Neural cell (in vitro differentiated cells): ENCODE data around the gene LSM3. TPM values are rescaled to one million over a fixed set of nuclear protein-coding genes. Genes with fewer than 3 reads are reported as not detected.

ENCODE experiments used
- H2AFZ ChIP-seq: fragments of 200-600, 300-800 bp; sonication (generic), shearing (Covaris generic); 2 replicates; pipeline ENCODE4 v1.6.0; 2014; ENCODE audit warnings: low read depth, mild to moderate bottlenecking, antibody characterized with exemption, low read length, moderate library complexity
- H3F3A ChIP-seq: fragments of 200-600 bp; shearing (Covaris generic); 2 replicates; pipeline ENCODE4 v1.6.1; 2016; ENCODE audit warnings: mild to moderate bottlenecking, moderate library complexity, mixed read lengths, antibody characterized with exemption, low read length; ENCODE audit not compliant: insufficient read depth, poor library complexity, severe bottlenecking
- H3K27ac ChIP-seq: fragments of 200-600, 300-800 bp; sonication (generic), shearing (Covaris generic); 2 replicates; pipeline ENCODE4 v1.5.1; 2014; ENCODE audit warnings: mild to moderate bottlenecking, low read length, moderate library complexity
- H3K27me3 ChIP-seq: fragments of 300-800, 200-600 bp; sonication (generic), shearing (Covaris generic); 2 replicates; pipeline ENCODE4 v1.6.0; 2014; ENCODE audit warnings: mild to moderate bottlenecking, low read depth, low read length, moderate library complexity; ENCODE audit not compliant: insufficient read depth
- H3K36me3 ChIP-seq: fragments of 300-800, 200-600 bp; sonication (generic), shearing (Covaris generic); 2 replicates; pipeline ENCODE4 v1.5.1; 2014; ENCODE audit warnings: mild to moderate bottlenecking, antibody characterized with exemption, low read length, moderate library complexity; ENCODE audit not compliant: insufficient read depth
- H3K4me2 ChIP-seq: fragments of 300-800, 200-600 bp; sonication (generic), shearing (Covaris generic); 2 replicates; pipeline ENCODE4 v1.6.0; 2014; ENCODE audit warnings: mild to moderate bottlenecking, low read length
- H3K4me3 ChIP-seq: fragments of 300-800, 200-600 bp; sonication (generic), shearing (Covaris generic); 2 replicates; pipeline ENCODE4 v1.5.1; 2014; ENCODE audit warnings: mild to moderate bottlenecking, low read length, moderate library complexity
- H3K79me2 ChIP-seq: fragments of 200-600 bp; shearing (Covaris generic); replicated peaks from 2 replicates; pipeline ENCODE4 v1.6.0; 2014; ENCODE audit warnings: mild to moderate bottlenecking, low read length, moderate library complexity; ENCODE audit not compliant: insufficient read depth
- H3K9ac ChIP-seq: fragments of 300-800, 200-600 bp; sonication (generic), shearing (Covaris generic); 2 replicates; pipeline ENCODE4 v1.6.1; 2016; ENCODE audit warnings: mild to moderate bottlenecking, low read length, mixed read lengths
- H3K9me2 ChIP-seq: fragments of 200-600 bp; shearing (Covaris generic); 2 replicates; pipeline ENCODE4 v1.6.1; 2016; ENCODE audit warnings: mild to moderate bottlenecking, low read length, mixed read lengths; ENCODE audit not compliant: insufficient read depth
- H3K9me3 ChIP-seq: fragments of 200-600, 300-800 bp; sonication (generic), shearing (Covaris generic); 2 replicates; pipeline ENCODE4 v1.6.1; 2016; ENCODE audit warnings: mild to moderate bottlenecking, mixed run types, low read length, moderate library complexity, mixed read lengths
- H4K20me1 ChIP-seq: fragments of 200-600 bp; shearing (Covaris generic); 2 replicates; pipeline ENCODE4 v1.6.1; 2016; ENCODE audit warnings: mild to moderate bottlenecking, mixed run types; ENCODE audit not compliant: insufficient read depth
- EZH2 ChIP-seq: fragments of 200-600, 300-800 bp; shearing (Covaris generic), sonication (generic); IDR thresholded peaks from 2 replicates; pipeline ENCODE4 v1.6.1; 2014; ENCODE audit warnings: antibody characterized with exemption, low read length, borderline replicate concordance, mild to moderate bottlenecking; ENCODE audit not compliant: insufficient read depth, poor library complexity, severe bottlenecking
- MXI1 ChIP-seq: fragments of 450-650 bp; conservative IDR thresholded peaks from 2 replicates; pipeline ENCODE4 v1.6.1; 2014; ENCODE audit warnings: antibody characterized with exemption, mild to moderate bottlenecking; ENCODE audit not compliant: poor library complexity, severe bottlenecking
- POLR2AphosphoS5 ChIP-seq: IDR thresholded peaks from 2 replicates; pipeline ENCODE4 v1.6.1; 2012
- RAD21 ChIP-seq: fragments of 450-650 bp; conservative IDR thresholded peaks from 2 replicates; pipeline ENCODE4 v1.6.1; 2014; ENCODE audit warnings: antibody characterized with exemption, mild to moderate bottlenecking, moderate library complexity
- SMC3 ChIP-seq: fragments of 450-650 bp; conservative IDR thresholded peaks from 2 replicates; pipeline ENCODE4 v1.6.1; 2014; ENCODE audit warnings: antibody characterized with exemption, mild to moderate bottlenecking, moderate library complexity; ENCODE audit not compliant: poor library complexity
- TAF1 ChIP-seq: IDR thresholded peaks from 2 replicates; pipeline ENCODE4 v1.6.1; 2012; ENCODE audit warnings: low read depth
- polyA plus RNA-seq: library from polyadenylated mRNA; depleted of rRNA; stranded (reverse); fragments of >200 nt; gene quantifications from 2 replicates; pipeline ENCODE4 v1.2.3, GENCODE V29; 2014
- TF ChIP-seq, protein P1 (sequence below): IDR thresholded peaks from 2 replicates; pipeline ENCODE4 v1.6.1; 2012; ENCODE audit warnings: borderline replicate concordance
- TF ChIP-seq, protein P2 (sequence below): fragments of 450-650 bp; IDR thresholded peaks from 2 replicates; pipeline ENCODE4 v1.5.1; 2014; ENCODE audit warnings: antibody characterized with exemption, mild to moderate bottlenecking, moderate library complexity; ENCODE audit not compliant: poor library complexity, severe bottlenecking

The LSM3 gene
- polyA plus RNA-seq, 1 donor from 2014 or later: 29.6 TPM

DNA sequence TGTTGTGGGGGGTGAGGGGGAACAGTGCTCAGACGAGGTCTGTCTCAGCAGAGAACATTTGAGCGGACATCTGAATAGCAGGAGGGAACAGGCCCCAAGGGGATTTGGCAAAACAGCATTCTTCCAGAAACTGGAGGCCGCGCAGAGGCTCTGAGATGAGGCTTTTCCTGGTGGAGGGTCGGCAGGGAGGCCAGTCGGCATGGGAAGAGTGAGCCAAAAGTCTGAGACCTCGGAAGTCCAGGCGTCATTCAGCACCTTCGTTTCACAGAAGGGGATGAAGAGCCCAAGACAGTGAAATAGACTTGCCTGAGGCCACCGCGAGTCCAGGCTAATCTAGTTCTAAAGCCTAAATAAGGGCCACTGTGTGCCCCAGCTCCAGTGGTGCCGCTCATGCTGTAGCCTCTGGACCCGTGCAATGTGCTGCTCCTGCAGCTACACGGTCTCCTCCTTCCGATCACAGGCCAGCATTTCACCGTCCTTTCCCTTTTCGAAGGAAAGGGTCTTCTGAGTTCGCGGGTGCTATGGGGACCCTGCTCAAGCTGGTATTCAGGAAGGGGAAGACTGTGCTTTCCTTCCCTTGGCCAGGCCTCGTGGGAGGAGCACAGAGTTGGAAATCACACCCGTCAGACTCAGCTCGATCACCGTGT lies 24.4 kb downstream of the LSM3 start:
- Histone ChIP-seq H3K27me3 (no peaks in the 10 kb centered on the region), H2AFZ (no peak overlapping the region), H3K9me3 (no peaks in the 10 kb centered on the region), H3F3A (no peaks in the 10 kb centered on the region), H4K20me1 (no peaks in the 10 kb centered on the region), H3K27ac (no peak overlapping the region), H3K9ac (no peak overlapping the region), H3K9me2 (no peaks in the 10 kb centered on the region), H3K4me3 (no peak overlapping the region), H3K4me2 (no peak overlapping the region), H3K36me3 (no peaks in the 10 kb centered on the region), H3K79me2 (no peaks in the 10 kb centered on the region)
- TF ChIP-seq POLR2AphosphoS5 (no peak), RAD21 (no peak), TAF1 (no peak), SMC3 (no peak)
- TF ChIP-seq, protein P1, sequence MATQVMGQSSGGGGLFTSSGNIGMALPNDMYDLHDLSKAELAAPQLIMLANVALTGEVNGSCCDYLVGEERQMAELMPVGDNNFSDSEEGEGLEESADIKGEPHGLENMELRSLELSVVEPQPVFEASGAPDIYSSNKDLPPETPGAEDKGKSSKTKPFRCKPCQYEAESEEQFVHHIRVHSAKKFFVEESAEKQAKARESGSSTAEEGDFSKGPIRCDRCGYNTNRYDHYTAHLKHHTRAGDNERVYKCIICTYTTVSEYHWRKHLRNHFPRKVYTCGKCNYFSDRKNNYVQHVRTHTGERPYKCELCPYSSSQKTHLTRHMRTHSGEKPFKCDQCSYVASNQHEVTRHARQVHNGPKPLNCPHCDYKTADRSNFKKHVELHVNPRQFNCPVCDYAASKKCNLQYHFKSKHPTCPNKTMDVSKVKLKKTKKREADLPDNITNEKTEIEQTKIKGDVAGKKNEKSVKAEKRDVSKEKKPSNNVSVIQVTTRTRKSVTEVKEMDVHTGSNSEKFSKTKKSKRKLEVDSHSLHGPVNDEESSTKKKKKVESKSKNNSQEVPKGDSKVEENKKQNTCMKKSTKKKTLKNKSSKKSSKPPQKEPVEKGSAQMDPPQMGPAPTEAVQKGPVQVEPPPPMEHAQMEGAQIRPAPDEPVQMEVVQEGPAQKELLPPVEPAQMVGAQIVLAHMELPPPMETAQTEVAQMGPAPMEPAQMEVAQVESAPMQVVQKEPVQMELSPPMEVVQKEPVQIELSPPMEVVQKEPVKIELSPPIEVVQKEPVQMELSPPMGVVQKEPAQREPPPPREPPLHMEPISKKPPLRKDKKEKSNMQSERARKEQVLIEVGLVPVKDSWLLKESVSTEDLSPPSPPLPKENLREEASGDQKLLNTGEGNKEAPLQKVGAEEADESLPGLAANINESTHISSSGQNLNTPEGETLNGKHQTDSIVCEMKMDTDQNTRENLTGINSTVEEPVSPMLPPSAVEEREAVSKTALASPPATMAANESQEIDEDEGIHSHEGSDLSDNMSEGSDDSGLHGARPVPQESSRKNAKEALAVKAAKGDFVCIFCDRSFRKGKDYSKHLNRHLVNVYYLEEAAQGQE: no peak

DNA sequence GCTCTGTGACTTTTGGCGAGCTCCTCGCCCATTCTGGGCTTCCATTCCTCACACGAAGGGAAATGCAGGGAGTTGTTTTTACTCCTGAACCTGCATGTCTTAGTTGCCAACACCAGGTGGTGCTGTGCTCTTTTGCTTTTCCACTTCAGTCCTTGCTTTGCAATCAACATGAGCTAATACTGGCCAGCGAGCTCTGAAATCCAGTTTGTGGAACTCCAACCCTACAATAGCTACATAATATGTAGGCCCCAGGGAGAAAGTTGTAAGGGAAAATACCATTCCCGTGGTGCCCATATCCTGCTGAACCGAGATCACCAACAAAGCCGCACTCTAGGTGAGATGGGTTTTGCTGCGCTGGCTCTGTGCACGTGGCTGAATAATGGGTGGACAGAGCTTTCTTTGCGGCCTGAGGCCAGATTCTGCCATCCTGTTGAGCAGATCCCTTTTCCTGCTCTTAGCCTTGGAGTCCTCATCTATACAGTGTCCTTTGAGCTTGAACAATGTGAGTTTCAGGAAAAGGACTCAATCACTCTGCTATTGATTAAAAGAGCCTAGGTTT lies 25.0 kb downstream of the LSM3 start:
- Histone ChIP-seq H2AFZ (no peak overlapping the region), H3K79me2 (no peaks in the 10 kb centered on the region), H4K20me1 (no peaks in the 10 kb centered on the region), H3K36me3 (no peaks in the 10 kb centered on the region), H3K9me2 (no peaks in the 10 kb centered on the region), H3K4me3 (no peak overlapping the region), H3K27ac (no peak overlapping the region), H3K9ac (no peak overlapping the region), H3K4me2 (no peak overlapping the region), H3K27me3 (no peaks in the 10 kb centered on the region), H3K9me3 (no peaks in the 10 kb centered on the region), H3F3A (no peaks in the 10 kb centered on the region)
- TF ChIP-seq SMC3 (peak; percentile 95), RAD21 (peak; percentile 88), MXI1 (no peak), EZH2 (no peak)
- TF ChIP-seq, protein P2, sequence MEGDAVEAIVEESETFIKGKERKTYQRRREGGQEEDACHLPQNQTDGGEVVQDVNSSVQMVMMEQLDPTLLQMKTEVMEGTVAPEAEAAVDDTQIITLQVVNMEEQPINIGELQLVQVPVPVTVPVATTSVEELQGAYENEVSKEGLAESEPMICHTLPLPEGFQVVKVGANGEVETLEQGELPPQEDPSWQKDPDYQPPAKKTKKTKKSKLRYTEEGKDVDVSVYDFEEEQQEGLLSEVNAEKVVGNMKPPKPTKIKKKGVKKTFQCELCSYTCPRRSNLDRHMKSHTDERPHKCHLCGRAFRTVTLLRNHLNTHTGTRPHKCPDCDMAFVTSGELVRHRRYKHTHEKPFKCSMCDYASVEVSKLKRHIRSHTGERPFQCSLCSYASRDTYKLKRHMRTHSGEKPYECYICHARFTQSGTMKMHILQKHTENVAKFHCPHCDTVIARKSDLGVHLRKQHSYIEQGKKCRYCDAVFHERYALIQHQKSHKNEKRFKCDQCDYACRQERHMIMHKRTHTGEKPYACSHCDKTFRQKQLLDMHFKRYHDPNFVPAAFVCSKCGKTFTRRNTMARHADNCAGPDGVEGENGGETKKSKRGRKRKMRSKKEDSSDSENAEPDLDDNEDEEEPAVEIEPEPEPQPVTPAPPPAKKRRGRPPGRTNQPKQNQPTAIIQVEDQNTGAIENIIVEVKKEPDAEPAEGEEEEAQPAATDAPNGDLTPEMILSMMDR: peak; percentile 90
